HL-60 (cell line): Measurements from ENCODE around the gene UBTF.

ENCODE experiments used
- DNase-seq, 2 experiments: peaks; one replicate each; pipeline ENCODE4 v3.0.0-alpha.2; 2010 to 2020; ENCODE audit warnings: low read depth in 1 of 2, low spot score in 1 of 2
- H3K27ac ChIP-seq: fragments of 250-450 bp; sonication (Bioruptor Pico); replicated peaks from 2 replicates; pipeline ENCODE4 v1.5.1; 2020; ENCODE audit warnings: mild to moderate bottlenecking, moderate library complexity
- H3K27me3 ChIP-seq: fragments of 250-450 bp; sonication (Bioruptor Pico); 2 replicates; pipeline ENCODE4 v1.5.1; 2021; ENCODE audit warnings: mild to moderate bottlenecking, moderate library complexity; ENCODE audit not compliant: insufficient read depth, poor library complexity, severe bottlenecking
- H3K4me3 ChIP-seq: replicated peaks from 2 replicates; pipeline ENCODE4 v1.5.1; 2011; ENCODE audit warnings: mild to moderate bottlenecking, control low read depth, low read length; ENCODE audit not compliant: insufficient read depth
- GABPA ChIP-seq: IDR thresholded peaks from 2 replicates; pipeline ENCODE4 v1.6.1; 2012; ENCODE audit warnings: low read depth
- POLR2AphosphoS5 ChIP-seq: IDR thresholded peaks from 2 replicates; pipeline ENCODE4 v1.6.1; 2012; ENCODE audit warnings: low read depth
- SPI1 ChIP-seq: IDR thresholded peaks from 2 replicates; pipeline ENCODE4 v1.6.1; 2012; ENCODE audit warnings: low read depth, mild to moderate bottlenecking, borderline replicate concordance
- TF ChIP-seq, protein P1 (sequence below): IDR thresholded peaks from one replicate; pipeline ENCODE4 v1.5.1; 2011; ENCODE audit warnings: low read length, control low read depth, inconsistent platforms; ENCODE audit not compliant: insufficient read depth
- TF ChIP-seq, protein P2 (sequence below): IDR thresholded peaks from 2 replicates; pipeline ENCODE4 v1.6.1; 2012; ENCODE audit warnings: low read depth; ENCODE audit not compliant: insufficient replicate concordance

The UBTF gene

DNA sequence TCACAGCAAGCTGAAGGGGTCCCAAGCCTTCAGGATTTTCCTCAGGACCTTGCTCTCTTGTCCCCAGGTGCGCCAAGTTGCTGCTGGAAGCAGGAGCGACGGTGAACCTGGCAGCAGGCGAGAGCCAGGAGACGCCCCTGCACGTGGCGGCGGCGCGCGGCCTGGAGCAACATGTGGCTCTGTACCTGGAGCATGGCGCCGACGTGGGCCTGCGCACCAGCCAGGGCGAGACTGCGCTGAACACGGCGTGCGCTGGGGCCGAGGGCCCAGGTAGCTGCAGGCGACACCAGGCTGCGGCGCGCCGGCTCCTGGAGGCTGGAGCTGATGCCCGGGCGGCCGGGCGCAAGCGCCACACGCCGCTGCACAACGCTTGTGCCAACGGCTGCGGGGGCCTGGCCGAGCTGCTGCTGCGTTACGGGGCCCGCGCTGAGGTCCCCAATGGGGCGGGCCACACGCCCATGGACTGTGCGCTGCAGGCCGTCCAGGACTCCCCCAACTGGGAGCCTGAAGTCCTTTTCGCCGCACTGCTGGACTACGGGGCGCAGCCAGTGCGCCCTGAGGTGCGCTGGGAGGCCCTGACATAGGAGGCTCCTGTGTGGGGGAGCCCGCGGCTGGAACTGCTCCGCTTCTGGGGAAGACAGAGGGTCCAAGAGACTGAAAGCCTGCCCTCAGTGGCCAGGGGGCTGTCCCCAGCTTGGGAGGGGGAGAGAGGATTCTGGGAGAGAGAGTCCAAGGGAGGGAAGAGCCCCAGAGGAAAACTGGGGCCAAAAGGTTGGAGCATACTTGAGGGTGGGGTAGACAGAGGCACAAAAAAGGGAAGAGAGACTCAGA is 42.6 kb downstream of the UBTF start:
- no peak for TF ChIP-seq GABPA
- TF ChIP-seq, protein P1, sequence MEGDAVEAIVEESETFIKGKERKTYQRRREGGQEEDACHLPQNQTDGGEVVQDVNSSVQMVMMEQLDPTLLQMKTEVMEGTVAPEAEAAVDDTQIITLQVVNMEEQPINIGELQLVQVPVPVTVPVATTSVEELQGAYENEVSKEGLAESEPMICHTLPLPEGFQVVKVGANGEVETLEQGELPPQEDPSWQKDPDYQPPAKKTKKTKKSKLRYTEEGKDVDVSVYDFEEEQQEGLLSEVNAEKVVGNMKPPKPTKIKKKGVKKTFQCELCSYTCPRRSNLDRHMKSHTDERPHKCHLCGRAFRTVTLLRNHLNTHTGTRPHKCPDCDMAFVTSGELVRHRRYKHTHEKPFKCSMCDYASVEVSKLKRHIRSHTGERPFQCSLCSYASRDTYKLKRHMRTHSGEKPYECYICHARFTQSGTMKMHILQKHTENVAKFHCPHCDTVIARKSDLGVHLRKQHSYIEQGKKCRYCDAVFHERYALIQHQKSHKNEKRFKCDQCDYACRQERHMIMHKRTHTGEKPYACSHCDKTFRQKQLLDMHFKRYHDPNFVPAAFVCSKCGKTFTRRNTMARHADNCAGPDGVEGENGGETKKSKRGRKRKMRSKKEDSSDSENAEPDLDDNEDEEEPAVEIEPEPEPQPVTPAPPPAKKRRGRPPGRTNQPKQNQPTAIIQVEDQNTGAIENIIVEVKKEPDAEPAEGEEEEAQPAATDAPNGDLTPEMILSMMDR: no peak
- no peak for TF ChIP-seq POLR2AphosphoS5
- TF ChIP-seq, protein P2, sequence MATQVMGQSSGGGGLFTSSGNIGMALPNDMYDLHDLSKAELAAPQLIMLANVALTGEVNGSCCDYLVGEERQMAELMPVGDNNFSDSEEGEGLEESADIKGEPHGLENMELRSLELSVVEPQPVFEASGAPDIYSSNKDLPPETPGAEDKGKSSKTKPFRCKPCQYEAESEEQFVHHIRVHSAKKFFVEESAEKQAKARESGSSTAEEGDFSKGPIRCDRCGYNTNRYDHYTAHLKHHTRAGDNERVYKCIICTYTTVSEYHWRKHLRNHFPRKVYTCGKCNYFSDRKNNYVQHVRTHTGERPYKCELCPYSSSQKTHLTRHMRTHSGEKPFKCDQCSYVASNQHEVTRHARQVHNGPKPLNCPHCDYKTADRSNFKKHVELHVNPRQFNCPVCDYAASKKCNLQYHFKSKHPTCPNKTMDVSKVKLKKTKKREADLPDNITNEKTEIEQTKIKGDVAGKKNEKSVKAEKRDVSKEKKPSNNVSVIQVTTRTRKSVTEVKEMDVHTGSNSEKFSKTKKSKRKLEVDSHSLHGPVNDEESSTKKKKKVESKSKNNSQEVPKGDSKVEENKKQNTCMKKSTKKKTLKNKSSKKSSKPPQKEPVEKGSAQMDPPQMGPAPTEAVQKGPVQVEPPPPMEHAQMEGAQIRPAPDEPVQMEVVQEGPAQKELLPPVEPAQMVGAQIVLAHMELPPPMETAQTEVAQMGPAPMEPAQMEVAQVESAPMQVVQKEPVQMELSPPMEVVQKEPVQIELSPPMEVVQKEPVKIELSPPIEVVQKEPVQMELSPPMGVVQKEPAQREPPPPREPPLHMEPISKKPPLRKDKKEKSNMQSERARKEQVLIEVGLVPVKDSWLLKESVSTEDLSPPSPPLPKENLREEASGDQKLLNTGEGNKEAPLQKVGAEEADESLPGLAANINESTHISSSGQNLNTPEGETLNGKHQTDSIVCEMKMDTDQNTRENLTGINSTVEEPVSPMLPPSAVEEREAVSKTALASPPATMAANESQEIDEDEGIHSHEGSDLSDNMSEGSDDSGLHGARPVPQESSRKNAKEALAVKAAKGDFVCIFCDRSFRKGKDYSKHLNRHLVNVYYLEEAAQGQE: no peak
- no peak for TF ChIP-seq SPI1
- DNase-seq: no peak
- Histone ChIP-seq H3K27me3 (no peaks in the 10 kb centered on the region), H3K27ac (no peak overlapping the region), H3K4me3 (no peak overlapping the region)

DNA sequence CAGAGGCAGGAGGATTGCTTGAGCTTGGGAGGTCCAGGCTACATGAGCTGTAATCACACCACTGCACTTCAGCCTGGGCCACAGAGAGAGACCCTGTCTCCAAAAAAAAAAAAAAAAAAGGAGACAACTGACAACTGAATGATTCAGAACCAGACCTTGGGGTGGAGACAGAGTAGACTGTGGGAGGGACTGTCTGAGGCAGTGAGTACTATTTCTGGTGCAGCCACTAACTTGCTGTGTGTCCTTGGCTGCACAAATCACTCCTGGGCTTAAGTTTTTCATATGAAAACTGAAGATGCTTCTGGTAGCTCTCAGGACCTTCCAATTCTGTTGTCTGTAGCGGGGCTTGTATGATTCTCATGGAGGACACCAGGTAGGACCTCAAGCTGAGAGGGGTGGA is 43.2 kb downstream of the UBTF start:
- TF ChIP-seq, protein P1: no peak
- TF ChIP-seq SPI1: no peak
- TF ChIP-seq GABPA: no peak
- no peak for TF ChIP-seq POLR2AphosphoS5
- TF ChIP-seq, protein P2: no peak
- Histone ChIP-seq H3K27me3 (no peaks in the 10 kb centered on the region), H3K4me3 (no peak overlapping the region), H3K27ac (no peak overlapping the region)
- DNase-seq: no peak

DNA sequence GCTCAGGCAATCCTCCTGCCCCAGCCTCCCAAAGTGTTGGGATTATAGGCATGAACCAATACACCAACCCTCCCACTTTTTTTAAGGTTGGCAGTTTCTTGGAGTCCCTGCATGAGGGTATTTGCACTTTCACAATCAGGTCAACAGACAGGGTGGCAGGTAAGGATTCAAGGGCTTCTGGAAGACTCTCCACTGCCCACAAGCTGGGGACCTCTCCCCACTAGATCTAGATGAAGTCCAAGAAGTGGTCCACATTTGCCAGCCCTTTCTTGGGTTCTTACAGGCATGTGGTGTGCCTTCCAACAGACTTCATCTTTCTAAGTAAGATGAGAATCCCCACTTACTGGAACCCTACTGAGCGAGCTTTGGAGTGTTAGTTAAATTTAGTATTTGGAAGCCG is 45.0 kb downstream of the UBTF start:
- Histone ChIP-seq H3K27ac (no peak overlapping the region), H3K4me3 (no peak overlapping the region), H3K27me3 (no peaks in the 10 kb centered on the region)
- no peak for TF ChIP-seq POLR2AphosphoS5
- TF ChIP-seq, protein P1: no peak
- TF ChIP-seq SPI1: no peak
- no peak for TF ChIP-seq GABPA
- TF ChIP-seq, protein P2: no peak
- DNase-seq: no peak
